ENCODE data around the gene NCAPG2. TPM values are rescaled to one million over a fixed set of nuclear protein-coding genes. Genes with fewer than 3 reads are reported as not detected.
"Not testable (repeated sequence)": the region's sequence is repeated elsewhere in the genome, so short reads cannot be mapped to it uniquely, and the experiment has no call there.

NCAPG2 gene
- polyA plus RNA-seq, 1 experiment, result 14.8 TPM

DNA sequence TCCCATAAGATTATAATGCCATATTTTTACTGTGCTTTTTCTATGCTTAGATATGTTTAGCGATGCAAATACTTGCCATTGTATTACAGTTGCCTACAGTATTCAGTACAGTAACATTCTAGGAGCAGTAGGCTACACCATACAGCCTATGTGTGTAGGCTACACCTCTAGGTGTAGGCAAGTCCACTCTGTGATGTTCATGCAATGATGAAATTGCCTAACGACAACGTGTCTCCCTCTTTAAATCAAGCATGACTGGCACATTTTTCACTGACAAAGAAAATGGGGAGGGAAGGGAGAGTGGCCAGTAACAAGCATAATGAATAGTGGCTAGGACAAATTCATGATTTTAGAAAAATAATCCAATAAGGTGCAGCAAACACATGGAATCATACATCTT is 1.7 kb downstream of the NCAPG2 start:
- ChIA-PET CTCF (interaction anchor here (1.2 kb wide), 1 partner anchor 274 kb away, joined by 4 read pairs; no protein-coding TSS in a partner anchor), POLR2A (no interaction called here)
- TF ChIP-seq, protein P1, sequence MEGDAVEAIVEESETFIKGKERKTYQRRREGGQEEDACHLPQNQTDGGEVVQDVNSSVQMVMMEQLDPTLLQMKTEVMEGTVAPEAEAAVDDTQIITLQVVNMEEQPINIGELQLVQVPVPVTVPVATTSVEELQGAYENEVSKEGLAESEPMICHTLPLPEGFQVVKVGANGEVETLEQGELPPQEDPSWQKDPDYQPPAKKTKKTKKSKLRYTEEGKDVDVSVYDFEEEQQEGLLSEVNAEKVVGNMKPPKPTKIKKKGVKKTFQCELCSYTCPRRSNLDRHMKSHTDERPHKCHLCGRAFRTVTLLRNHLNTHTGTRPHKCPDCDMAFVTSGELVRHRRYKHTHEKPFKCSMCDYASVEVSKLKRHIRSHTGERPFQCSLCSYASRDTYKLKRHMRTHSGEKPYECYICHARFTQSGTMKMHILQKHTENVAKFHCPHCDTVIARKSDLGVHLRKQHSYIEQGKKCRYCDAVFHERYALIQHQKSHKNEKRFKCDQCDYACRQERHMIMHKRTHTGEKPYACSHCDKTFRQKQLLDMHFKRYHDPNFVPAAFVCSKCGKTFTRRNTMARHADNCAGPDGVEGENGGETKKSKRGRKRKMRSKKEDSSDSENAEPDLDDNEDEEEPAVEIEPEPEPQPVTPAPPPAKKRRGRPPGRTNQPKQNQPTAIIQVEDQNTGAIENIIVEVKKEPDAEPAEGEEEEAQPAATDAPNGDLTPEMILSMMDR (IDR thresholded peaks at IDR 0.05; ENCODE audit: low read depth, low read length), result no peak
- no peak overlapping the region for H3K4me3 ChIP-seq (ENCODE audit: low read depth, low read length)
- DNase-seq (ENCODE audit: low read depth, low spot score), result no peak
- H3K9me3 ChIP-seq (ENCODE audit: control insufficient read depth, insufficient read depth, low read length), result peaks cover 10% of the 10 kb centered on the region
- no peak overlapping the region for H3K27ac ChIP-seq (ENCODE audit: low read depth, low read length)
- H3K27me3 ChIP-seq (ENCODE audit: control insufficient read depth, insufficient read depth, low read length), result no peaks in the 10 kb centered on the region

DNA sequence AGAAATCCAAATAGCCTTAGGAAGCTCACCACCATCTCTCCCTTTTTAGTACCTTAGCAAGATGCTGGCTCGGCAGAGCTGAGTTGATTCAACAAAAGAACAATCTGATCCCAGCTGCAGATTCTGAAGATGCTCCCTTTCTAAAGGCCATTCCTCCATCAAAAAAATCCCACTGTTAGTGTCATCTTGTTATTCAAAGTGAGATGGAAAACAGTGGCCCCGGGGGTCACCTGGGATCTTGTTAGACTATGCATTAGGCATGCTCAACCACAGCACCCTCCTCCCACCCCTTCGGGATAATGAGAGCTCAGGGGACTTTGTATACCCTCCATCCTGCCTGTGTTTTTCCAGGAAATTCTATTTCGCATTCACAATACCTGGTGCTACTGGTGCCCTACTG is 2.4 kb downstream of the NCAPG2 start:
- ChIA-PET CTCF (interaction anchor here (1.2 kb wide), 1 partner anchor 275 kb away, joined by 4 read pairs; no protein-coding TSS in a partner anchor), POLR2A (no interaction called here)
- Histone ChIP-seq H3K9me3 (ENCODE audit: control insufficient read depth, insufficient read depth, low read length) (peaks cover 5% of the 10 kb centered on the region), H3K27ac (ENCODE audit: low read depth, low read length) (no peak overlapping the region), H3K27me3 (ENCODE audit: control insufficient read depth, insufficient read depth, low read length) (no peaks in the 10 kb centered on the region), H3K4me3 (ENCODE audit: low read depth, low read length) (no peak overlapping the region)
- no peak for DNase-seq (ENCODE audit: low read depth, low spot score)
- TF ChIP-seq, protein P1 (IDR thresholded peaks at IDR 0.05; ENCODE audit: low read depth, low read length), result no peak

DNA sequence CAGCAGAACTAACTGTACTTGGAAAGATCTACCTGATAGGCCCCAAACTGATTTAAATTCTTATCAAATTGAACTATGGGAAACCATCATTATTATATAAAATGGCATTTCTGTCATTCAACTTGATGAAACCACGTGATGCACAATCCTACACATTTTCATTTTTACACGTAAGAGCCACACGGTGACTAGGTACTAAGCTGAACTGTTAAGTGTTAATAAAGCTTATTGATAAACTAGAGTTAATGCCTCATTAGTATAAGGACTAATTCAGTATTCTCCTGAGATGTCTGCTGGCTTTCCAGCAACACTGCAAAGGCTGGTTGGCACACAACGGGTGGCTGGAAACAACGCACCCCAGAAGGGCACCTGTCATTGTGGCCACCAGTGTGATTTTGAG is 4.6 kb downstream of the NCAPG2 start:
- H3K27me3 ChIP-seq (ENCODE audit: control insufficient read depth, insufficient read depth, low read length), result no peaks in the 10 kb centered on the region
- no peaks in the 10 kb centered on the region; the same call in 1 of the 2 replicates for H3K9me3 ChIP-seq (ENCODE audit: control insufficient read depth, insufficient read depth, low read length)
- H3K4me3 ChIP-seq (ENCODE audit: low read depth, low read length), result no peak overlapping the region
- TF ChIP-seq, protein P1 (IDR thresholded peaks at IDR 0.05; ENCODE audit: low read depth, low read length), result no peak
- ChIA-PET CTCF (interaction anchor here (1.7 kb wide), 1 partner anchor 277 kb away, joined by 7 read pairs; no protein-coding TSS in a partner anchor), POLR2A (no interaction called here)
- no peak for DNase-seq (ENCODE audit: low read depth, low spot score)
- H3K27ac ChIP-seq (ENCODE audit: low read depth, low read length), result no peak overlapping the region

DNA sequence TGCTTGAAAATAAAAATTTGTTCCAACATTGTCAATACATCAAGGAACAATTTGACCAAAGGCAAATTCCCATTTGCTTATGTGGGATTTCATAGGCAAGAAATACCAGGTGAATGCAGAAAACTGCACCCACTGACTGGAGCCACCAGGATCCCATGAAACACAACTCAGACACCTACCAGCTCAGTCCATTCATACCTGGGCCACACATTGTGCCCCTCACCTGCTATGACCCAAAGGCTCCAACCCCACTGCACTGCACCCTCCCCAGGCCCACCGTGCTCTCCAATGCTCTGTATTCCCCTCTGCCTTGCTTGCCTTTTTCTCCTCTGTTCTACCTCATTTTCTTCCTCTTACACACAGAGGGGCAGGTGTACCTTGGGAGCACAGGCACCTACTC is 5.3 kb downstream of the NCAPG2 start:
- Histone ChIP-seq H3K9me3 (ENCODE audit: control insufficient read depth, insufficient read depth, low read length) (no peaks in the 10 kb centered on the region; the same call in 1 of the 2 replicates), H3K4me3 (ENCODE audit: low read depth, low read length) (no peak overlapping the region), H3K27ac (ENCODE audit: low read depth, low read length) (no peak overlapping the region), H3K27me3 (ENCODE audit: control insufficient read depth, insufficient read depth, low read length) (no peaks in the 10 kb centered on the region)
- POLR2A ChIA-PET, result no interaction called here
- DNase-seq (ENCODE audit: low read depth, low spot score), result no peak
- CTCF ChIA-PET, result no interaction called here
- TF ChIP-seq, protein P1 (IDR thresholded peaks at IDR 0.05; ENCODE audit: low read depth, low read length), result no peak

DNA sequence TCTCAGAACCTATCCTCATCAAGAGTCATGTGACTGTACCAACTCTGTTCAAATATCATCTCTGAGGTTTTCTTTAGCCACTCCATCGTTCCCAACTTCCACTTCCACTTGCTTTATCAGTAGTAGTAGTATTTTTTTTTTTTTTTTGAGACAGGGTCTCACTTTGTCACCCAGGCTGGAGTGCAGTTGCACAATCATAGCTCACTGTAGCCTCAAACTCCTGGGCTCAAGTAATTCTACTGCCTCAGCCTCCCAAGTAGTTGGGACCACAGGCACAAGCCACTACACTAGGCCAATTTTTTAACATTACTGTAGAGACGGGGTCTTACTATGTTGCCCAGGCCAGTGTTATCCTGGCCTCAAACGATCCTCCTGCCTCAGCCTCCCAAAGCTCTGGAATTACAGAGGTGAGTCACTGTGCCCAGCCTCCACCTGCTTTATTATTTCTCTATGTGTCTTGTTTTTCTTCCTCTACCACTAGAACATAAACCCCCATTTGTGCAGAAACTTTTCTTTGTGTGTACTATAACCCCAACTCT is 5.9 kb downstream of the NCAPG2 start:
- Histone ChIP-seq H3K27ac (ENCODE audit: low read depth, low read length) (no peak overlapping the region), H3K27me3 (ENCODE audit: control insufficient read depth, insufficient read depth, low read length) (no peaks in the 10 kb centered on the region), H3K9me3 (ENCODE audit: control insufficient read depth, insufficient read depth, low read length) (no peaks in the 10 kb centered on the region), H3K4me3 (ENCODE audit: low read depth, low read length) (no peak overlapping the region)
- ChIA-PET POLR2A (interaction anchor here (0.6 kb wide), 1 partner anchor 1317 kb away, joined by 4 read pairs; no protein-coding TSS in a partner anchor), CTCF (interaction anchor here (4.8 kb wide), 1 partner anchor 278 kb away, joined by 73 read pairs; no protein-coding TSS in a partner anchor)
- no peak for DNase-seq (ENCODE audit: low read depth, low spot score)
- TF ChIP-seq, protein P1 (IDR thresholded peaks at IDR 0.05; ENCODE audit: low read depth, low read length), result no peak

DNA sequence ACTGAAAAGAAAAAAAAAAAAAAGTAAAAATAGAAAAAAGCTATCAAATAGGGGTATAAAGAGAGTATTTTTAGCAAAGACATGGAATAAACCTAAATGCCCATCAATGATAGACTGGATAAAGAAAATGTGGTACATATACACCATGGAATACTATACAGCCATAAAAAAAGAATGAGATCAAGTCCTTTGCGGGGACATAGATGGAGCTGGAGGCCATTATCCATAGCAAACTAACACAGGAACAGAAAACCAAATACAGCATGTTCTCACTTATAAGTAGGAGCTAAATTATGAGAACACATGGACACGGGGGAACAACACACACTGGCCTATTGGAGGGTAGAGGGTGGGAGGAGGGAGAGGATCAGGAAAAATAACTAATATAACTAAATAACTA is 7.0 kb downstream of the NCAPG2 start:
- H3K9me3 ChIP-seq (ENCODE audit: control insufficient read depth, insufficient read depth, low read length); DNase-seq (ENCODE audit: low read depth, low spot score); H3K4me3 ChIP-seq (ENCODE audit: low read depth, low read length); H3K27ac ChIP-seq (ENCODE audit: low read depth, low read length); POLR2A ChIA-PET; H3K27me3 ChIP-seq (ENCODE audit: control insufficient read depth, insufficient read depth, low read length): not testable (repeated sequence)
- CTCF ChIA-PET, result interaction anchor here (4.8 kb wide), 1 partner anchor 279 kb away, joined by 73 read pairs; no protein-coding TSS in a partner anchor

Data from AG04450 (cell line).